ENCODE data around the gene WIPI1. TPM values are rescaled to one million over a fixed set of nuclear protein-coding genes. Genes with fewer than 3 reads are reported as not detected.

WIPI1 gene
- total RNA-seq, 1 donor from 2014 or later, result 49.9 TPM

- H3K4me3 ChIP-seq (ENCODE audit: low read depth, low read length), result no peak overlapping the region
- H3K36me3 ChIP-seq (ENCODE audit: control insufficient read depth, insufficient read depth, low read length), result peaks cover 3% of the 10 kb centered on the region
- DNase-seq (ENCODE audit: low read depth), result no peak
- H3K27me3 ChIP-seq (ENCODE audit: control insufficient read depth, insufficient read depth, low read length), result no peaks in the 10 kb centered on the region
- TF ChIP-seq, protein P1, sequence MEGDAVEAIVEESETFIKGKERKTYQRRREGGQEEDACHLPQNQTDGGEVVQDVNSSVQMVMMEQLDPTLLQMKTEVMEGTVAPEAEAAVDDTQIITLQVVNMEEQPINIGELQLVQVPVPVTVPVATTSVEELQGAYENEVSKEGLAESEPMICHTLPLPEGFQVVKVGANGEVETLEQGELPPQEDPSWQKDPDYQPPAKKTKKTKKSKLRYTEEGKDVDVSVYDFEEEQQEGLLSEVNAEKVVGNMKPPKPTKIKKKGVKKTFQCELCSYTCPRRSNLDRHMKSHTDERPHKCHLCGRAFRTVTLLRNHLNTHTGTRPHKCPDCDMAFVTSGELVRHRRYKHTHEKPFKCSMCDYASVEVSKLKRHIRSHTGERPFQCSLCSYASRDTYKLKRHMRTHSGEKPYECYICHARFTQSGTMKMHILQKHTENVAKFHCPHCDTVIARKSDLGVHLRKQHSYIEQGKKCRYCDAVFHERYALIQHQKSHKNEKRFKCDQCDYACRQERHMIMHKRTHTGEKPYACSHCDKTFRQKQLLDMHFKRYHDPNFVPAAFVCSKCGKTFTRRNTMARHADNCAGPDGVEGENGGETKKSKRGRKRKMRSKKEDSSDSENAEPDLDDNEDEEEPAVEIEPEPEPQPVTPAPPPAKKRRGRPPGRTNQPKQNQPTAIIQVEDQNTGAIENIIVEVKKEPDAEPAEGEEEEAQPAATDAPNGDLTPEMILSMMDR (IDR thresholded peaks at IDR 0.05; ENCODE audit: insufficient read depth, low read length, poor library complexity, severe bottlenecking), result no peak
Measured at GRCh38 chr17:68449021-68449739, 8.1 kb downstream of the WIPI1 start.

DNA sequence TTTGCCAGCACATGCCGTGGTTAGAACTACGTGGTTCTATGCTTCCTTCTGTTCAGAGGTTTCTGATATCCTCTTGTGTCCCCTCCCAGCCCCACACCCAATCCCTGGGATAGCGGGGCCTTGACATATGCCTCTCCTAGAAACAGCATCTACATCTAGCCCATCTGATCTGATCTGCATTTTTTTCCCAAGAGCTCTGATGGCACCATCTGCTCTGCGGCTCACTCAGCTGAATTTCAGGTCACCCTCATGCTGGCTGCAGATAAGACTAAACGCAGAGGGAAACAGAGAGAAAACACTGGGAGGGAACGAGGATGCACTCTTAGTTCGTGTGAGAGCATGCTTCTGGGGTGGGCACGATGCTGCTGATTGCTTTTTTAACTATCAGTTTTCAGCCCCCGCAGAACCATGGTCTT, 10.7 kb downstream of the WIPI1 start:
- TF ChIP-seq, protein P1 (IDR thresholded peaks at IDR 0.05; ENCODE audit: insufficient read depth, low read length, poor library complexity, severe bottlenecking), result no peak
- no peak for DNase-seq (ENCODE audit: low read depth)
- peaks cover 3% of the 10 kb centered on the region for H3K36me3 ChIP-seq (ENCODE audit: control insufficient read depth, insufficient read depth, low read length)
- no peak overlapping the region for H3K4me3 ChIP-seq (ENCODE audit: low read depth, low read length)
- H3K27me3 ChIP-seq (ENCODE audit: control insufficient read depth, insufficient read depth, low read length), result no peaks in the 10 kb centered on the region

DNA sequence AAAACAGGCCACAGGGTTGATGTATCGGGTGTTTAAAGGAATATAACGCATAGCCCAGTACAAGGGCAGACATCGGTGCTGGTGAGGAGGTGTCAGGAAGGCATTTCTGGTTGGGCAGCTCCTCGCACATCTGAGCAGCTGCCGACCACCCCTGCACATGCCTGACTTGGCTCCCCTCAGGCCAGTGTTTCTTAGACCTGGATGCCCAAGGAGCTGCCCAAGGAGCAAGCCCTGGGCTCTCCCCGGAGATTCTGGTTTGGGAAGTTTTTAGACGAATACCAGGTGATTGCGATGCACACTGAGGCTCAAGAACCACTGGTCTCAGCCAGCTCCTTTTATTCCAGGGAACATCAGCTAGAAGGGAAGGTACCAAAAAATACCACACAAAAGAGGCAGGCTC, 11.6 kb downstream of the WIPI1 start:
- TF ChIP-seq, protein P1 (IDR thresholded peaks at IDR 0.05; ENCODE audit: insufficient read depth, low read length, poor library complexity, severe bottlenecking), result no peak
- H3K27me3 ChIP-seq (ENCODE audit: control insufficient read depth, insufficient read depth, low read length), result no peaks in the 10 kb centered on the region
- no peak for DNase-seq (ENCODE audit: low read depth)
- H3K36me3 ChIP-seq (ENCODE audit: control insufficient read depth, insufficient read depth, low read length), result peaks cover 4% of the 10 kb centered on the region
- H3K4me3 ChIP-seq (ENCODE audit: low read depth, low read length), result no peak overlapping the region

- H3K4me3 ChIP-seq (ENCODE audit: low read depth, low read length), result no peak overlapping the region
- H3K27me3 ChIP-seq (ENCODE audit: control insufficient read depth, insufficient read depth, low read length), result no peaks in the 10 kb centered on the region
- TF ChIP-seq, protein P1 (IDR thresholded peaks at IDR 0.05; ENCODE audit: insufficient read depth, low read length, poor library complexity, severe bottlenecking), result no peak
- DNase-seq (ENCODE audit: low read depth), result no peak
- H3K36me3 ChIP-seq (ENCODE audit: control insufficient read depth, insufficient read depth, low read length), result peaks cover 2% of the 10 kb centered on the region
Measured at GRCh38 chr17:68443972-68444464, 13.3 kb downstream of the WIPI1 start.

DNA sequence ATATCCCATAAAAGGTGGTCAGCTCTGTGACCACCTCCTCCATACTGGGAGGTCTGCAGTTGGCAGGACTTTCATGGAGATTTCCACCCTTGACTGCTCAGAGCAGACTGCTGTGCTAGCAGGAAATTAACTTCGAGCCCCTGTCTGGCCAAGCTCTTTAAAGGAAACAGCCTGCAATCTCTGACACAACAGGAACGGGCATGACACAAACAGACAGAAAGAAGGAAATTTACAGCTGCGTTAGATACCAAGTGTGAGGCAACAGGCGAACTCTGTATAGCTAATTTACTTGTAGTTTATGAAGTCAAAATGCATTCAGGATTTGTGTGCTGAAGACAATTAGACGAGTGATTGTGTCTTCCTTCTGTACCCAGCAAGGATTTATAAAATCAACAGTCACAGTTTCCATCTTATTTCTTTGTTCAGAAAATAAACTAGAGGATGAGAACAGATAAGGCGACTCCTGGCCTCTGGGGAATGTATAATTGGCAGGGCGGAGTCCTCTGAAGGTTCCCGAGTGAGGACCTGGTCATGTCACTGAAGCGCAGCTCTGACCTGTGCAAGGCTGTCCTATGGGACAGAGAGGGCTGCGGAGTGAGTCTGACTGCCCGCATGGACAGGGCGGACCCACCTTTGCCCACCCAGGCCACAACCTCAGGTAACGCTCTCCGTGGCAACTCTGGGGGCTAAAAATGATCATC, 16.1 kb downstream of the WIPI1 start:
- TF ChIP-seq, protein P1 (IDR thresholded peaks at IDR 0.05; ENCODE audit: insufficient read depth, low read length, poor library complexity, severe bottlenecking), result no peak
- no peak overlapping the region for H3K4me3 ChIP-seq (ENCODE audit: low read depth, low read length)
- H3K36me3 ChIP-seq (ENCODE audit: control insufficient read depth, insufficient read depth, low read length), result peaks cover 2% of the 10 kb centered on the region
- no peak for DNase-seq (ENCODE audit: low read depth)
- no peaks in the 10 kb centered on the region for H3K27me3 ChIP-seq (ENCODE audit: control insufficient read depth, insufficient read depth, low read length)
